Cortex of kidney (tissue), 1 donor: Measurements from ENCODE around the gene HMGCS1.
"Not testable (repeated sequence)": the region's sequence is repeated elsewhere in the genome, so short reads cannot be mapped to it uniquely, and the experiment has no call there.

Experiments
- DNase-seq: peaks from one replicate; lab custom pipeline; 2025; lab: John Stamatoyannopoulos, UW

Gene HMGCS1

DNA sequence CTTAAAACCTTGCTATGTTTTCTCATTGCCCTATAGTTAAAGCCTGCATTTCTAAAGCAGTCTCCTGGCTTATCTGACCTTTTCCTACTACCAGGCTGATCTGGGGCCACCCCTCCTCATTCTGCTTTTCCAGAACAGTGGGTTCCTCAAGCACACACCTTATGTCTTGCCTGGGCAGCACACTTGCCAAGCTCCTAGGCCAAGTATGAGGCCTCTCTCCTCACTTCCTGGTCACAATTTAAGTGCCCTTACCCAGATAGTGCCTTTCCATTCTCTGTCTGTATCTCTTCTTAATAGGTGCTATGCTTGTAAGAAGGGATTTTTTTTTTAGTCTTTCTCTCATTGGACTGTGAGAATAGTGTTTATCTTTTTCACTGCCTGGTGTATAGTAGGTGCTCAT, 39.7 kb downstream of the HMGCS1 start:
- DNase-seq, result no peak

DNA sequence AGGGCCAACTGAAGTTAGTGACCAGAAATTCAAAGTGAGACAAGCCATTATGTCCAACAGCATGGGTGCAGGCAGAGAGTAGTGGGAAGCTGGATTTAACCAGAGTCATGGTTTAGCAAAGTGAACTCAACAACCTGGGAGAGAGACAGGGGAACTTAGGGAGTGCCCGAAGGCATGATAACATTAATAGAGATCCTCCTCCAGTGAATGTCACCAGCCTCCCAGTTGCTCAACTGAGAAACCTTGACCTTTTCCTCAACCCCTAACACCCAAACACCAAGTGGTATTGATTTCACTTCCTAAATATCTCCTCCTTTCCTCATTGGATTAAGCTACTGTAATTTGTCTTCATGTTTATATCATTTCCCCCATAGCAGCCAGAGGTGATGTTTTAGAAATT, 42.6 kb downstream of the HMGCS1 start:
- DNase-seq, result no peak

DNA sequence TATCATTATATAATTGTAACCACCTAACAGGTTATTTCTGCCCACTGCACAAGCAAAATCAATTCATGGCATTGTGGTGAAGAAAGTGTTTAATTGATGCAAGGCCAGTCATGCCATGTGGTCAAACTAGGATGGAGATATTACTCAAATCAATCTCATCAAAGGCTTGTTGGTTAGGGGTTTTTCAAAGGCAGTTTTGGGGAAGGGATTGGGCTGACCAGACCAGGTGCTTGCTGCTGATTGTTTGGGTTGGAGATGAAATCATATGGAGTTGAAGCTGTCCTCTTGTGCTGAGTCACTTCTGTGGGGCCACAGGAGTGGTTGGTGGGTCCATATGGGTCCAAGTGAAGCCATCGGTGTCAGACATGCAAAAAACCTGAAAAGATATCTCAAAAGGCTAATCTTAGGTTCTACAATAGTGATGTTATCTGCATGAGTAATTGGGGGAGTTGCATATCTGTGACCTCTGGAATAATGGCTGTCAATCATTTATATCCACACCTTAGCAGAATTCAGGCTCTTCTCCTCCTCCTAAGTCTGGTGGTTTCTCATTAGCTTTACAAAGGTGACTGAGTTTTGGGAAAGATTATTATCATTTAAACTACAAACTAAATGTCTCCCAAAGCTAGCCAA, 44.9 kb downstream of the HMGCS1 start:
- no peak for DNase-seq

DNA sequence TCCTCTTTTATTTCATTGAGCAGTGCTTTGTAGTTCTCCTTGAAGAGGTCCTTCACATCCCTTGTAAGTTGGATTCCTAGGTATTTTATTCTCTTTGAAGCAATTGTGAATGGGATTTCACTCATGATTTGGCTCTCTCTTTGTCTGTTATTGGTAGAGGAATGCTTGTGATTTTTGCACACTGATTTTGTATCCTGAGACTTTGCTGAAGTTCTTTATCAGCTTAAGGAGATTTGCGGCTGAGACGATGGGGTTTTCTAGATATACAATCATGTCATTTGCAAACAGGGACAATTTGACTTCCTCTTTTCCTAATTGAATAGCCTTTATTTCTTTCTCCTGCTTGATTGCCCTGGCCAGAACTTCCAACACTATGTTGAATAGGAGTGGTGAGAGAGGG, 50.9 kb downstream of the HMGCS1 start:
- DNase-seq, result not testable (repeated sequence)

DNA sequence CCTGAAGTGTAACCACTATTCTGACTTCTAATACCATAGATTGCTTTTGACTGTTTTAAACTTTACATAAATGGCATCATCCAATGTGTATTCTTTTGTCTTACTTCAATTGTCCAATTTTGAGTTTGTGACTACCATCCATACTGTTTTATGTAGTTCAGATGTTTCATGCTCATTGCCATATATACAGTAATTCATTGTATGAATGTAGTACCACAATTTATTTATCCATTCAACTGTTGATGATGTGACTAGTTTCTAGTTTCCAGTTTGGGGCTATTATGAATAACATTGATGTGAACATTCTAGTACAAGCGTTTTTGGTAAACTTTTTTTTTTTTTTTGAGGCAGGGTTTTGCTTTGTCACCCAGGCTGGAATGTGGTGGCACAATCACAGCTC, 55.1 kb downstream of the HMGCS1 start:
- no peak for DNase-seq

DNA sequence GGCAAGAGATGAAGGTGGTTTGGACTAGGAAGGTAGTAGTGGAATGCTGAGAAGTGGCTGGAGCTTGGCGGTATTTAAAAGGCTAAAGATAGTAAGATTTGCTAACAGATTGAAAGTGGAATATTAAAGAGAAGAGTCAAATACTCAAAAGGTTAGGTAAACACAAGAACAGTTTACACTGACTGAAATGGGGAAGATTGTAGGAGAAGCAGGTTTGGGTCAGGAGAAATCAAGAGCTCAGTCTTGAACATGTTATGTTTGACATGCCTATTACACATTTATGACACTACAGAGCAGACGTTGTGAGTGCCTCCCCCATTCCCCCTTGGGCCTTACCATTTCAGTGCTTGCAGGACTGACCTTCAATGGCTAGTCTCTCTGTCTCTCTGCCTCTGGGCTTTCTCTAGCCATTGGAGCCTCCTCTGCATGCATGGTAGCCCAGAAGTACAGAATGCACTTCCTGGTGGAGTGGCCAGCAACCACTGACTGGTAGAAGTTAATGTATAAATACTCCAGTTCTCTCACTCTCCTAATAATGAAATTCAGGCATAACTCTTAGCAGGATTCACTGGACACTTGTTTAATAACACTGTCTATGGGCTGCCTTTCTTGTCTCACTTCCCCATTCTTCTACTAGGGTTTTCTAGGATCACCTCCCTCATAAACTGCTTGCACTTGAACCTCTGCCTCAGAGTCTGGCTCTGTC, 56.8 kb downstream of the HMGCS1 start:
- DNase-seq, result no peak

DNA sequence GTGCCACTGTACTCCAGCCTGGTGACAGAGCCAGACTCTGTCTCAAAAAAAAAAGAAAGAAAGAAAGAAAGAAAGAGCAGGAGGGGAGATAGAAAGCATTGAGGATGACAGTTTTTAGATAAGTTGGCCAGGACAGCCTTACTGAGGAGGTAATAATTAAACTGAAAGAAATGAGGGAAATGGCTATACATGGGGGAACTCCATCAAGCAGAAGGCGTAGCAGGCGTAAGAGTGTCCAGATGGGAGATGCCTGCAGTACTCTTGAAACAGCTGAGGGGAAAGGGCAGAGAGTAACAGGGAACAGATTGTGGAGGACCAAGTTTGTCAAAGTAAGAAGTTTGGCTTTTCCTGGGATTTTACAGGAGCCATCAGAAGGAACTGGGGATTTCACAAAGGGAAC, 57.5 kb downstream of the HMGCS1 start:
- DNase-seq, result no peak

DNA sequence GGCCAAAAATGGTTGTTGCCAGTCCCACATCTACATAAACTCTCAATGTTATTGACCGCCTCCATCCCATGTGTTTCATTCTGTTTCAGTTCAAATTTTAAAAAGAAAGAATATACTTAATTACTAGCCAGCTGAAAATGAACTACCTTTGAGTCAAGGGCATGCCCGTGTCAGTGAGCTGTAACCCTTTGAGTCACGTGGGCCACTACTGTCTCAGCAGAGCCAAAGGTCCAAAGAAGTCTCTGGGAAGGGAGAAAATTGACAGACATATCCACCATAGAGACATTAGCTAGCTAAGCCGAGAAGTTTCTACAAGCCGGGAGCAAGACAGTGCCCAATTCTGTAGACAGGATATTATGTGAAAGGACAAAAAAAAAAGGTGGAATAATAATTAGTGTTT, 61.5 kb downstream of the HMGCS1 start:
- no peak for DNase-seq

DNA sequence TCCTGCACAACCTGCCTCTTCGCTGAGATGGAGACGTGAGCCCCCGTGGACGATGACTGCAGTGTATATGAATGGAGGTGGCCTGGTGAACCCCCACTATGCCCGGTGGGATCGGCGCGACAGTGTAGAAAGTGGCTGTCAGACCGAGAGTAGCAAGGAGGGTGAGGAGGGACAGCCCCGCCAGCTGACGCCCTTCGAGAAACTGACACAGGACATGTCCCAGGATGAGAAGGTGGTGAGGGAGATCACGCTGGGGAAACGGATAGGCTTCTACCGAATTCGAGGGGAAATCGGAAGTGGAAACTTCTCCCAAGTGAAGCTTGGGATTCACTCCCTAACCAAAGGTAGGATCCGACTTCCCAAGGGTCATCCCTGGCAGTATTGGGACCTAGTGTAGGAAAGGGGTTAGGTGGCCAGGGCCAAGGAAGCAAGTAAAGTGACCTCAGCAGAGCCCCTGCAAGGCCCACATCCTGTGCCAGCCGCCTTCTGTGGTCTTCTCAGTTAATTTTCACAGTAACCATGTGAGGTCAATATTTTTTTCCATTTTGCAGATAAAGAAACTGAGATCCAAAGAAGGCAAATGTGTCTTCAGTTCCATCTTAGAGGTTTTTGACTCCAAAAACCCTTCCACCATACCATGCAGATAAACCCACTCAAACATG, 67.4 kb downstream of the HMGCS1 start:
- DNase-seq, result no peak

DNA sequence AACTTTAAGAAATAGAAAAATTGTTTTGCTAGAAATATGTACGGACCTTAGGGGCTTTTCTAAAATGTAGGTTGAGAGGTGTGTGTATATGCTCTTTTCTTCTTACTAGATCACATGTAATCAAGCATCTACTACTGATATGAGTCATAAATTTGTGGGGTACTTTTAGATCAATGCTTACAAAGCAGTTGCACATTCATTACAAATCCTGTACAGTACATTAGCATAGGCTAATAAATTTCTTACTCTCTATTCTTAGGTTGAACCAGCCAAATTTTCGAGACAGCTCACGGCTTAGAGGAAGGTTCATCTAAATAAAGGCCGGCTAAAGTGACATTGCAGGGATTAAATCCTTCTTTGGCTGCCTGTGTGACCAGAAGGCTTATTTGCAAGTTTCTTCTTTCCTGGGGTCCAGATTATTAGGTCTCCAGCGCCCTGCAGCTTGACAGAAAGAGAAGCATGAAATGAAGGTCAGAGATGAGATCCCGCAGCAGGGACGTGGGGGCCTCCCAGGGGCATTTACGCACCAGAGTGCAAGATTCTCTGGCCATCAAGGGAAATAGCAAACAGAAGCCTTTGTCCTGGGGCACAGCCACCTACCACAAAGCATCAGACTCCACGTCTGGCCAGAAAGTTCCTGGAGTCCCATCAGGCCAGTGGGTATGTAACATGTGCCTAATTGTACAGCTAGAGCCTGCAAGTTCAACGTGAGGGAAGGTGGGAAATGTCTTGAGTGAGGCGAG, 68.2 kb downstream of the HMGCS1 start:
- no peak for DNase-seq

DNA sequence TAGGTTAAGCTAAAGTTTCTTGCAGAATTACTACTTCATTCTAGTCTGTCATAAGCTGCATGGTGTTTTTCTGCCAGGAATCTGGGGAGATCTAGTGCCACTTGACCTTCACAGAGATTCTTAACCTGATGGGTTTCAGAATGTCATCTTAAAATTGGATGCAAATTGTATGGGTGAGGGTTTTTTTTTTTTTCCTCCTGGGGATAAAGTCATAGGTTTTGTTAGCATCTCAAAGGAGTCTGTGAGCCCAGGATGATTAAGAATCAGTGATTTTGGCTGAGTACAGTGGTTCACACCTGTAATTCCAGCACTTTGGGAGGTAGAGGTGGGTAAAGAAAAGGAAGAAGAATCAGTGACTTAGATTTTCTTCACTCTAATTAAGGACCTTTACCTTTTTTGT, 69.9 kb downstream of the HMGCS1 start:
- no peak for DNase-seq

DNA sequence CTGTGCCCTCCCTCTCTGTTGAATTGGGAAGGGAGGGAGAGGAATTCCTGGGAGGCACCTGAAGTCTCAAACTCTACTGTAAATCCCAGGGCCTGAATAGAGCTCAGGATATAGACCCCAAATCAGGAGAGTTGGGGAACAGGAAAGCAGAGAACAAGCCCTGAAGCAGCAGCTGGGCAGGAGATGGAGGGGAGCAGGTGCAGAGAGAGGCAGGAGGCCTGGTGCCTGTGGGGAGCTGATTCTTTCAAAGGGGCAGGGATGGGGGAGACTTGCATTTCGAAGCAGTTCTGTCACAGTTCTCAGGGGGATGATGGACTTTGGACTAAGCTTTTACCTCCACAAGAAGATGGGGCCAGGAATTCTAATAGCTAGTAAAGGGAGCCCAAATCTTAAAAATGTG, 71.0 kb downstream of the HMGCS1 start:
- DNase-seq, result no peak
